ENCODE data around the gene CACNA1S. TPM values are rescaled to one million over a fixed set of nuclear protein-coding genes. Genes with fewer than 3 reads are reported as not detected.

CACNA1S gene
- total RNA-seq, 1 donor from 2014 or later, result 0.08 TPM

GRCh38 chr1:201008666-201009360, 103.4 kb downstream of the CACNA1S start:
- Mint-ChIP-seq H3K4me1 (ENCODE audit: unreplicated experiment) (peaks cover 17% of the 10 kb centered on the region), H3K36me3 (ENCODE audit: low read depth, unreplicated experiment) (no peaks in the 10 kb centered on the region), H3K27ac (ENCODE audit: unreplicated experiment) (no peak overlapping the region), H3K27me3 (ENCODE audit: unreplicated experiment) (peaks cover 13% of the 10 kb centered on the region), H3K9me3 (ENCODE audit: unreplicated experiment) (no peaks in the 10 kb centered on the region), H3K4me3 (ENCODE audit: unreplicated experiment) (no peak overlapping the region)
- TF ChIP-seq CTCF (IDR thresholded peaks at IDR 0.05; ENCODE audit: unreplicated experiment), result no peak
- no peak for DNase-seq (ENCODE audit: low spot score)

GRCh38 chr1:201007481-201007880, 104.7 kb downstream of the CACNA1S start:
- no peaks in the 10 kb centered on the region for H3K36me3 Mint-ChIP-seq (ENCODE audit: low read depth, unreplicated experiment)
- peaks cover 13% of the 10 kb centered on the region for H3K27me3 Mint-ChIP-seq (ENCODE audit: unreplicated experiment)
- H3K4me3 Mint-ChIP-seq (ENCODE audit: unreplicated experiment), result no peak overlapping the region
- H3K9me3 Mint-ChIP-seq (ENCODE audit: unreplicated experiment), result no peaks in the 10 kb centered on the region
- no peak for DNase-seq (ENCODE audit: low spot score)
- TF ChIP-seq CTCF (IDR thresholded peaks at IDR 0.05; ENCODE audit: unreplicated experiment), result no peak
- H3K4me1 Mint-ChIP-seq (ENCODE audit: unreplicated experiment), result peaks cover 17% of the 10 kb centered on the region
- H3K27ac Mint-ChIP-seq (ENCODE audit: unreplicated experiment), result no peak overlapping the region

- Mint-ChIP-seq H3K4me1 (ENCODE audit: unreplicated experiment) (peaks cover 17% of the 10 kb centered on the region), H3K9me3 (ENCODE audit: unreplicated experiment) (no peaks in the 10 kb centered on the region), H3K36me3 (ENCODE audit: low read depth, unreplicated experiment) (no peaks in the 10 kb centered on the region), H3K27me3 (ENCODE audit: unreplicated experiment) (peaks cover 13% of the 10 kb centered on the region), H3K27ac (ENCODE audit: unreplicated experiment) (no peak overlapping the region), H3K4me3 (ENCODE audit: unreplicated experiment) (no peak overlapping the region)
- no peak for TF ChIP-seq CTCF (IDR thresholded peaks at IDR 0.05; ENCODE audit: unreplicated experiment)
- DNase-seq (ENCODE audit: low spot score), result no peak
Observed at GRCh38 chr1:201006450-201006849, 105.8 kb downstream of the CACNA1S start.

GRCh38 chr1:201004732-201005131, 107.5 kb downstream of the CACNA1S start:
- no peaks in the 10 kb centered on the region for H3K36me3 Mint-ChIP-seq (ENCODE audit: low read depth, unreplicated experiment)
- no peak overlapping the region for H3K27ac Mint-ChIP-seq (ENCODE audit: unreplicated experiment)
- H3K9me3 Mint-ChIP-seq (ENCODE audit: unreplicated experiment), result no peaks in the 10 kb centered on the region
- TF ChIP-seq CTCF (IDR thresholded peaks at IDR 0.05; ENCODE audit: unreplicated experiment), result no peak
- no peak for DNase-seq (ENCODE audit: low spot score)
- peaks cover 10% of the 10 kb centered on the region for H3K4me1 Mint-ChIP-seq (ENCODE audit: unreplicated experiment)
- peaks cover 8% of the 10 kb centered on the region for H3K27me3 Mint-ChIP-seq (ENCODE audit: unreplicated experiment)
- H3K4me3 Mint-ChIP-seq (ENCODE audit: unreplicated experiment), result no peak overlapping the region

GRCh38 chr1:201004154-201004553, 108.1 kb downstream of the CACNA1S start:
- no peak overlapping the region for H3K4me3 Mint-ChIP-seq (ENCODE audit: unreplicated experiment)
- peaks cover 4% of the 10 kb centered on the region for H3K27me3 Mint-ChIP-seq (ENCODE audit: unreplicated experiment)
- no peak for DNase-seq (ENCODE audit: low spot score)
- H3K9me3 Mint-ChIP-seq (ENCODE audit: unreplicated experiment), result no peaks in the 10 kb centered on the region
- H3K27ac Mint-ChIP-seq (ENCODE audit: unreplicated experiment), result no peak overlapping the region
- no peak for TF ChIP-seq CTCF (IDR thresholded peaks at IDR 0.05; ENCODE audit: unreplicated experiment)
- H3K36me3 Mint-ChIP-seq (ENCODE audit: low read depth, unreplicated experiment), result peaks cover 4% of the 10 kb centered on the region
- peaks cover 4% of the 10 kb centered on the region for H3K4me1 Mint-ChIP-seq (ENCODE audit: unreplicated experiment)
